ENCODE measurements around the gene CLEC2B. TPM values are rescaled to one million over a fixed set of nuclear protein-coding genes. Genes with fewer than 3 reads are reported as not detected.
"Not testable (repeated sequence)": the region's sequence is repeated elsewhere in the genome, so short reads cannot be mapped to it uniquely, and the experiment has no call there.

The CLEC2B gene
- total RNA-seq, 1 experiment from 2014 or later = 12.3 TPM

GRCh38 chr12:9881246-9881645 is 12.1 kb upstream of the CLEC2B start, which contains the start of gene KLRF2:
Gene KLRF2, plus strand, starts transcription at chr12:9881489. Its CDS starts 107 bp downstream, at chr12:9881596.
- no peak within 1 kb of the TSS for H3K27ac ChIP-seq (ENCODE audit: low read depth, low read length, poor library complexity, severe bottlenecking)
- no peaks in the 10 kb centered on the region for H3K36me3 ChIP-seq (ENCODE audit: insufficient read depth, low read length, poor library complexity, severe bottlenecking)
- no peaks in the 10 kb centered on the region for H3K4me1 ChIP-seq (ENCODE audit: insufficient read depth, low read length, poor library complexity, severe bottlenecking)
- no TSS peak for BruUV-seq (replicated peaks)
- H3K27me3 ChIP-seq (replicated peaks; ENCODE audit: insufficient read depth, low read depth, low read length, poor library complexity) = no peaks in the 10 kb centered on the region
- no peak for TF ChIP-seq EZH2 (IDR thresholded peaks at IDR 0.05; ENCODE audit: borderline replicate concordance, low read depth, low read length, poor library complexity, severe bottlenecking)
- TF ChIP-seq CTCF (conservative IDR thresholded peaks at IDR 0.05; ENCODE audit: low read depth, low read length) = no peak
- H3K9me3 ChIP-seq (ENCODE audit: low read depth, low read length, poor library complexity, severe bottlenecking) = no peaks in the 10 kb centered on the region
- CTCF ChIA-PET = no interaction called here
- POLR2A ChIA-PET (ENCODE audit: low non-redundant PET) = no interaction called here
- intact Hi-C loops (cut with micrococcal nuclease; ENCODE audit: unreplicated experiment) = no loop called here
- H3K4me3 ChIP-seq (ENCODE audit: low read depth, low read length, poor library complexity, severe bottlenecking) = no peak within 1 kb of the TSS
- DNase-seq (ENCODE audit: low spot score) = no peak

- intact Hi-C loops (cut with micrococcal nuclease; ENCODE audit: unreplicated experiment) = no loop called here
- Histone ChIP-seq H3K27me3 (replicated peaks; ENCODE audit: insufficient read depth, low read depth, low read length, poor library complexity) (no peaks in the 10 kb centered on the region), H3K4me1 (ENCODE audit: insufficient read depth, low read length, poor library complexity, severe bottlenecking) (no peaks in the 10 kb centered on the region), H3K36me3 (ENCODE audit: insufficient read depth, low read length, poor library complexity, severe bottlenecking) (no peaks in the 10 kb centered on the region), H3K9me3 (ENCODE audit: low read depth, low read length, poor library complexity, severe bottlenecking) (no peaks in the 10 kb centered on the region), H3K4me3 (ENCODE audit: low read depth, low read length, poor library complexity, severe bottlenecking) (no peak overlapping the region), H3K27ac (ENCODE audit: low read depth, low read length, poor library complexity, severe bottlenecking) (no peak overlapping the region)
- no peak for TF ChIP-seq CTCF (conservative IDR thresholded peaks at IDR 0.05; ENCODE audit: low read depth, low read length)
- TF ChIP-seq EZH2 (IDR thresholded peaks at IDR 0.05; ENCODE audit: borderline replicate concordance, low read depth, low read length, poor library complexity, severe bottlenecking) = no peak
- no TSS peak for BruUV-seq (replicated peaks)
- CTCF ChIA-PET = no interaction called here
- POLR2A ChIA-PET (ENCODE audit: low non-redundant PET) = no interaction called here
- no peak for DNase-seq (ENCODE audit: low spot score)
Observed at GRCh38 chr12:9880532-9881078, 11.5 kb upstream of the CLEC2B start.

GRCh38 chr12:9876120-9876519 is 7.0 kb upstream of the CLEC2B start:
- POLR2A ChIA-PET (ENCODE audit: low non-redundant PET); H3K27ac ChIP-seq (ENCODE audit: low read depth, low read length, poor library complexity, severe bottlenecking); intact Hi-C loops (cut with micrococcal nuclease; ENCODE audit: unreplicated experiment); BruUV-seq (replicated peaks); CTCF ChIA-PET; DNase-seq (ENCODE audit: low spot score); H3K4me1 ChIP-seq (ENCODE audit: insufficient read depth, low read length, poor library complexity, severe bottlenecking); H3K4me3 ChIP-seq (ENCODE audit: low read depth, low read length, poor library complexity, severe bottlenecking); H3K9me3 ChIP-seq (ENCODE audit: low read depth, low read length, poor library complexity, severe bottlenecking); H3K36me3 ChIP-seq (ENCODE audit: insufficient read depth, low read length, poor library complexity, severe bottlenecking); H3K27me3 ChIP-seq (replicated peaks; ENCODE audit: insufficient read depth, low read depth, low read length, poor library complexity): not testable (repeated sequence)

GRCh38 chr12:9872742-9873141 is 3.6 kb upstream of the CLEC2B start:
- ChIA-PET CTCF (no interaction called here), POLR2A (ENCODE audit: low non-redundant PET) (no interaction called here)
- TF ChIP-seq CTCF (conservative IDR thresholded peaks at IDR 0.05; ENCODE audit: low read depth, low read length) (no peak), EZH2 (IDR thresholded peaks at IDR 0.05; ENCODE audit: borderline replicate concordance, low read depth, low read length, poor library complexity, severe bottlenecking) (no peak)
- Histone ChIP-seq H3K4me3 (ENCODE audit: low read depth, low read length, poor library complexity, severe bottlenecking) (no peak overlapping the region), H3K9me3 (ENCODE audit: low read depth, low read length, poor library complexity, severe bottlenecking) (no peaks in the 10 kb centered on the region), H3K27me3 (replicated peaks; ENCODE audit: insufficient read depth, low read depth, low read length, poor library complexity) (no peaks in the 10 kb centered on the region), H3K36me3 (ENCODE audit: insufficient read depth, low read length, poor library complexity, severe bottlenecking) (no peaks in the 10 kb centered on the region), H3K27ac (ENCODE audit: low read depth, low read length, poor library complexity, severe bottlenecking) (no peak overlapping the region), H3K4me1 (ENCODE audit: insufficient read depth, low read length, poor library complexity, severe bottlenecking) (peaks cover 4% of the 10 kb centered on the region)
- no peak for DNase-seq (ENCODE audit: low spot score)
- BruUV-seq (replicated peaks) = no TSS peak
- intact Hi-C loops (cut with micrococcal nuclease; ENCODE audit: unreplicated experiment) = no loop called here
